ENCODE results near the gene HS3ST3A1. TPM values are rescaled to one million over a fixed set of nuclear protein-coding genes. Genes with fewer than 3 reads are reported as not detected.

HS3ST3A1 gene
- total and polyA plus RNA-seq, 4 donors: 0.18 to 8.0 (median 5.6) TPM

- WGBS, 2 donors: 85 to 88% methylated on average over 3 of the region's 3 CpGs
- ATAC-seq (ENCODE audit: insufficient read depth, low FRiP score): no peak
- TF ChIP-seq, protein P1, sequence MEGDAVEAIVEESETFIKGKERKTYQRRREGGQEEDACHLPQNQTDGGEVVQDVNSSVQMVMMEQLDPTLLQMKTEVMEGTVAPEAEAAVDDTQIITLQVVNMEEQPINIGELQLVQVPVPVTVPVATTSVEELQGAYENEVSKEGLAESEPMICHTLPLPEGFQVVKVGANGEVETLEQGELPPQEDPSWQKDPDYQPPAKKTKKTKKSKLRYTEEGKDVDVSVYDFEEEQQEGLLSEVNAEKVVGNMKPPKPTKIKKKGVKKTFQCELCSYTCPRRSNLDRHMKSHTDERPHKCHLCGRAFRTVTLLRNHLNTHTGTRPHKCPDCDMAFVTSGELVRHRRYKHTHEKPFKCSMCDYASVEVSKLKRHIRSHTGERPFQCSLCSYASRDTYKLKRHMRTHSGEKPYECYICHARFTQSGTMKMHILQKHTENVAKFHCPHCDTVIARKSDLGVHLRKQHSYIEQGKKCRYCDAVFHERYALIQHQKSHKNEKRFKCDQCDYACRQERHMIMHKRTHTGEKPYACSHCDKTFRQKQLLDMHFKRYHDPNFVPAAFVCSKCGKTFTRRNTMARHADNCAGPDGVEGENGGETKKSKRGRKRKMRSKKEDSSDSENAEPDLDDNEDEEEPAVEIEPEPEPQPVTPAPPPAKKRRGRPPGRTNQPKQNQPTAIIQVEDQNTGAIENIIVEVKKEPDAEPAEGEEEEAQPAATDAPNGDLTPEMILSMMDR (IDR thresholded peaks at IDR 0.05; ENCODE audit: control extremely low read depth, extremely low read depth): no peak
- Histone ChIP-seq H3K9ac (ENCODE audit: insufficient read depth in 1 of 2, low read length in 2 of 2) (no peak overlapping the region), H3K27ac (ENCODE audit: low read depth in 1 of 2, low read length in 1 of 2) (no peak overlapping the region), H3K9me3 (ENCODE audit: control insufficient read depth in 4 of 4, insufficient read depth in 3 of 4, low read length in 3 of 4) (no peaks in the 10 kb centered on the region), H3K27me3 (ENCODE audit: control insufficient read depth in 3 of 3, insufficient read depth in 3 of 3, low read length in 2 of 3) (no peaks in the 10 kb centered on the region), H3K4me1 (ENCODE audit: control insufficient read depth in 5 of 5, insufficient read depth in 5 of 5, low read length in 5 of 5) (peaks cover 0 to 21% (median 6%) of the 10 kb centered on the region in 5 donors), H3K36me3 (ENCODE audit: control insufficient read depth in 4 of 4, insufficient read depth in 4 of 4, low read length in 4 of 4) (no peaks in the 10 kb centered on the region), H3K4me3 (no peak overlapping the region)
- no peak for DNase-seq
Observed at GRCh38 chr17:13465678-13466077, 136.1 kb downstream of the HS3ST3A1 start.

DNA sequence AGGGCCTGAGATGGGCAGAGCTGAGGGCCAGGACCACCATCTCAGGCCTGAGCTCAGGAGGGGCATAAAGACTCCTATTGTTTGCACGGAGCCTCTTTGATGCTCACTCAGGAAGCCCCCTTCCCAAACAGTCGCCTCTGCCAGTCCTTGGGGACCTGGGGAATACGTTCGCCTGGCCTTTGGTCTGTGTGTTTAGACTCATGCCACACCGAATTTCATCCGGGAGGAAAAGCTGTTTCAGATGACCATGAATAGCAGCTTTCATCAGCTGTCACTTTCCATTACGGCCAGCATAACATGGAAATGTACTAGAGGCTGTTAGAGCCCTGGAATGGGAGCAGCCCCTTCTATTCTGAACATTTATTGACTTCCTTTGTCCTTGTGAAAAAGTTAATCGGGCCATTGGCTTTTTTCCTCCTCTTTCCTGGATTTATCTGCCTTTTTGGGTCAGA, 139.0 kb downstream of the HS3ST3A1 start:
- H3K9me3 ChIP-seq (ENCODE audit: control insufficient read depth in 4 of 4, insufficient read depth in 3 of 4, low read length in 3 of 4): no peaks in the 10 kb centered on the region
- no peak for ATAC-seq (ENCODE audit: insufficient read depth, low FRiP score)
- H3K27me3 ChIP-seq (ENCODE audit: control insufficient read depth in 3 of 3, insufficient read depth in 3 of 3, low read length in 2 of 3): no peaks in the 10 kb centered on the region
- no peak overlapping the region for H3K4me3 ChIP-seq
- no peak overlapping the region for H3K9ac ChIP-seq (ENCODE audit: insufficient read depth in 1 of 2, low read length in 2 of 2)
- peak overlapping the region in 1 of 2 donors; percentile 9 for H3K27ac ChIP-seq (ENCODE audit: low read depth in 1 of 2, low read length in 1 of 2)
- H3K4me1 ChIP-seq (ENCODE audit: control insufficient read depth in 5 of 5, insufficient read depth in 5 of 5, low read length in 5 of 5): peaks cover 0 to 35% (median 6%) of the 10 kb centered on the region in 5 donors
- TF ChIP-seq, protein P1 (IDR thresholded peaks at IDR 0.05; ENCODE audit: control extremely low read depth, extremely low read depth): no peak
- WGBS, 2 donors: 69 to 76% methylated on average over 8 of the region's 8 CpGs
- H3K36me3 ChIP-seq (ENCODE audit: control insufficient read depth in 4 of 4, insufficient read depth in 4 of 4, low read length in 4 of 4): no peaks in the 10 kb centered on the region
- DNase-seq: peak in 2 of 3 donors; percentile 6 to 17

GRCh38 chr17:13462146-13462545, 139.6 kb downstream of the HS3ST3A1 start:
- Histone ChIP-seq H3K4me3 (no peak overlapping the region), H3K27ac (ENCODE audit: low read depth in 1 of 2, low read length in 1 of 2) (no peak overlapping the region), H3K9ac (ENCODE audit: insufficient read depth in 1 of 2, low read length in 2 of 2) (no peak overlapping the region), H3K9me3 (ENCODE audit: control insufficient read depth in 4 of 4, insufficient read depth in 3 of 4, low read length in 3 of 4) (no peaks in the 10 kb centered on the region), H3K4me1 (ENCODE audit: control insufficient read depth in 5 of 5, insufficient read depth in 5 of 5, low read length in 5 of 5) (peaks cover 0 to 35% (median 6%) of the 10 kb centered on the region in 5 donors), H3K27me3 (ENCODE audit: control insufficient read depth in 3 of 3, insufficient read depth in 3 of 3, low read length in 2 of 3) (no peaks in the 10 kb centered on the region), H3K36me3 (ENCODE audit: control insufficient read depth in 4 of 4, insufficient read depth in 4 of 4, low read length in 4 of 4) (no peaks in the 10 kb centered on the region)
- DNase-seq: peak; percentile 24 to 89 (median 80)
- 75 to 88% methylated on average over 1 of the region's 1 CpG for WGBS, 2 donors
- TF ChIP-seq, protein P1 (IDR thresholded peaks at IDR 0.05; ENCODE audit: control extremely low read depth, extremely low read depth): no peak
- peak; percentile 37 for ATAC-seq (ENCODE audit: insufficient read depth, low FRiP score)

All from lung (tissue), 12 donors.